ENCODE measurements around the gene CADM1. TPM values are rescaled to one million over a fixed set of nuclear protein-coding genes. Genes with fewer than 3 reads are reported as not detected.

The CADM1 gene
- total and polyA plus RNA-seq, 4 donors = 13.0 to 40.6 (median 28.9) TPM

DNA sequence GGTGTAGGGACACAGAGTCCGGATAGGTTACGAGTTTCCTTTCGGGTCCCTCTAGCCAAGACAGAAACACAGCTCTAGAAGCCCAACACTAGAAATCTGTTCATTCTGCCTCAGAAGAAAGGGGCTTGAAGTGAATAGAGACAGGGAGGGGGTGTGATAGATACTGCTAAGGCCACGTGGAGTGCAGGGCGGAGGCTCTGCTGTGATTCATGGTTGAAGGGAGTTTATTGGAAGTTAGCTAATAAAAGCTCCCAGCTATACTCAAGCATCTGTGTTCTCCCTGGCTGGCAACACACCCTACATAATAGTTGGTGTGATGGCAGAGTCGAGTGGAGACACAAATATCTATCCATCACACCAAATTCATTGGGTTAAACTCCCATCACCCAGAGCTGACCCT, 337.4 kb downstream of the CADM1 start:
- no peaks in the 10 kb centered on the region for H3K4me1 ChIP-seq (ENCODE audit: control insufficient read depth in 4 of 4, insufficient read depth in 4 of 4, low read length in 3 of 4)
- 68% methylated on average over 6 of the region's 6 CpGs for WGBS
- no peak overlapping the region for H3K27ac ChIP-seq (ENCODE audit: low read depth in 1 of 2, low read length in 2 of 2)

DNA sequence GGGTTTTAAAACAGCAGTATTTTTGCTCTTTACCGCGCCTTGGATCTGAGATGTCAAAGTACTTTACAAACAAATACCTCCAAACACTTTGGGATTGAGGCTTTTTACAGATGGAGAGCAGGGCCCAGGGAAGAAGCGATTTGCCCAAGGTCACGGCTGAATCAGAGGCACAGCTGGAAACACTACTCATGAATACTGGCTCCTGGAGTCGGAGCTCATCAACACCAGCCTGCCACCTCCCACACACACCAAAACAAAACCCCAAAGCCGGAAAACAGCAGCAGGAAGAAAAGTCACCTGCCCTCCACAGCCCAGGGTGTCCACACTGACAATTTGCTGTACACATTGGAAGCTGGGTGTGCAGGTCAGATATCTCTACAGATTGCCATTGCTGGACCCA, 339.4 kb downstream of the CADM1 start:
- H3K4me1 ChIP-seq (ENCODE audit: control insufficient read depth in 4 of 4, insufficient read depth in 4 of 4, low read length in 3 of 4) = no peaks in the 10 kb centered on the region
- no peaks in the 10 kb centered on the region for H3K36me3 ChIP-seq (ENCODE audit: control insufficient read depth in 4 of 4, insufficient read depth in 3 of 4, low read depth in 1 of 4, low read length in 3 of 4)
- TF ChIP-seq GABPA (IDR thresholded peaks at IDR 0.05 in 1 of 2, conservative IDR thresholded peaks at IDR 0.05 in 1 of 2) = no peak
- no peak for TF ChIP-seq HNF4A (conservative IDR thresholded peaks at IDR 0.05)
- no peak for TF ChIP-seq RXRA (IDR thresholded peaks at IDR 0.05)
- TF ChIP-seq FOXA1 (IDR thresholded peaks at IDR 0.05) = no peak
- TF ChIP-seq, protein P1, sequence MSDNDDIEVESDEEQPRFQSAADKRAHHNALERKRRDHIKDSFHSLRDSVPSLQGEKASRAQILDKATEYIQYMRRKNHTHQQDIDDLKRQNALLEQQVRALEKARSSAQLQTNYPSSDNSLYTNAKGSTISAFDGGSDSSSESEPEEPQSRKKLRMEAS (IDR thresholded peaks at IDR 0.05) = no peak
- TF ChIP-seq, protein P2, sequence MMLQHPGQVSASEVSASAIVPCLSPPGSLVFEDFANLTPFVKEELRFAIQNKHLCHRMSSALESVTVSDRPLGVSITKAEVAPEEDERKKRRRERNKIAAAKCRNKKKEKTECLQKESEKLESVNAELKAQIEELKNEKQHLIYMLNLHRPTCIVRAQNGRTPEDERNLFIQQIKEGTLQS (IDR thresholded peaks at IDR 0.05) = no peak
- no peak for TF ChIP-seq EGR1 (IDR thresholded peaks at IDR 0.05; ENCODE audit: low read depth in 2 of 2)
- TF ChIP-seq, protein P3, sequence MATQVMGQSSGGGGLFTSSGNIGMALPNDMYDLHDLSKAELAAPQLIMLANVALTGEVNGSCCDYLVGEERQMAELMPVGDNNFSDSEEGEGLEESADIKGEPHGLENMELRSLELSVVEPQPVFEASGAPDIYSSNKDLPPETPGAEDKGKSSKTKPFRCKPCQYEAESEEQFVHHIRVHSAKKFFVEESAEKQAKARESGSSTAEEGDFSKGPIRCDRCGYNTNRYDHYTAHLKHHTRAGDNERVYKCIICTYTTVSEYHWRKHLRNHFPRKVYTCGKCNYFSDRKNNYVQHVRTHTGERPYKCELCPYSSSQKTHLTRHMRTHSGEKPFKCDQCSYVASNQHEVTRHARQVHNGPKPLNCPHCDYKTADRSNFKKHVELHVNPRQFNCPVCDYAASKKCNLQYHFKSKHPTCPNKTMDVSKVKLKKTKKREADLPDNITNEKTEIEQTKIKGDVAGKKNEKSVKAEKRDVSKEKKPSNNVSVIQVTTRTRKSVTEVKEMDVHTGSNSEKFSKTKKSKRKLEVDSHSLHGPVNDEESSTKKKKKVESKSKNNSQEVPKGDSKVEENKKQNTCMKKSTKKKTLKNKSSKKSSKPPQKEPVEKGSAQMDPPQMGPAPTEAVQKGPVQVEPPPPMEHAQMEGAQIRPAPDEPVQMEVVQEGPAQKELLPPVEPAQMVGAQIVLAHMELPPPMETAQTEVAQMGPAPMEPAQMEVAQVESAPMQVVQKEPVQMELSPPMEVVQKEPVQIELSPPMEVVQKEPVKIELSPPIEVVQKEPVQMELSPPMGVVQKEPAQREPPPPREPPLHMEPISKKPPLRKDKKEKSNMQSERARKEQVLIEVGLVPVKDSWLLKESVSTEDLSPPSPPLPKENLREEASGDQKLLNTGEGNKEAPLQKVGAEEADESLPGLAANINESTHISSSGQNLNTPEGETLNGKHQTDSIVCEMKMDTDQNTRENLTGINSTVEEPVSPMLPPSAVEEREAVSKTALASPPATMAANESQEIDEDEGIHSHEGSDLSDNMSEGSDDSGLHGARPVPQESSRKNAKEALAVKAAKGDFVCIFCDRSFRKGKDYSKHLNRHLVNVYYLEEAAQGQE (IDR thresholded peaks at IDR 0.05) = no peak
- TF ChIP-seq FOXA2 (IDR thresholded peaks at IDR 0.05) = no peak
- TF ChIP-seq, protein P4, sequence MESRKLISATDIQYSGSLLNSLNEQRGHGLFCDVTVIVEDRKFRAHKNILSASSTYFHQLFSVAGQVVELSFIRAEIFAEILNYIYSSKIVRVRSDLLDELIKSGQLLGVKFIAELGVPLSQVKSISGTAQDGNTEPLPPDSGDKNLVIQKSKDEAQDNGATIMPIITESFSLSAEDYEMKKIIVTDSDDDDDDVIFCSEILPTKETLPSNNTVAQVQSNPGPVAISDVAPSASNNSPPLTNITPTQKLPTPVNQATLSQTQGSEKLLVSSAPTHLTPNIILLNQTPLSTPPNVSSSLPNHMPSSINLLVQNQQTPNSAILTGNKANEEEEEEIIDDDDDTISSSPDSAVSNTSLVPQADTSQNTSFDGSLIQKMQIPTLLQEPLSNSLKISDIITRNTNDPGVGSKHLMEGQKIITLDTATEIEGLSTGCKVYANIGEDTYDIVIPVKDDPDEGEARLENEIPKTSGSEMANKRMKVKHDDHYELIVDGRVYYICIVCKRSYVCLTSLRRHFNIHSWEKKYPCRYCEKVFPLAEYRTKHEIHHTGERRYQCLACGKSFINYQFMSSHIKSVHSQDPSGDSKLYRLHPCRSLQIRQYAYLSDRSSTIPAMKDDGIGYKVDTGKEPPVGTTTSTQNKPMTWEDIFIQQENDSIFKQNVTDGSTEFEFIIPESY (IDR thresholded peaks at IDR 0.05) = no peak
- TF ChIP-seq, protein P5, sequence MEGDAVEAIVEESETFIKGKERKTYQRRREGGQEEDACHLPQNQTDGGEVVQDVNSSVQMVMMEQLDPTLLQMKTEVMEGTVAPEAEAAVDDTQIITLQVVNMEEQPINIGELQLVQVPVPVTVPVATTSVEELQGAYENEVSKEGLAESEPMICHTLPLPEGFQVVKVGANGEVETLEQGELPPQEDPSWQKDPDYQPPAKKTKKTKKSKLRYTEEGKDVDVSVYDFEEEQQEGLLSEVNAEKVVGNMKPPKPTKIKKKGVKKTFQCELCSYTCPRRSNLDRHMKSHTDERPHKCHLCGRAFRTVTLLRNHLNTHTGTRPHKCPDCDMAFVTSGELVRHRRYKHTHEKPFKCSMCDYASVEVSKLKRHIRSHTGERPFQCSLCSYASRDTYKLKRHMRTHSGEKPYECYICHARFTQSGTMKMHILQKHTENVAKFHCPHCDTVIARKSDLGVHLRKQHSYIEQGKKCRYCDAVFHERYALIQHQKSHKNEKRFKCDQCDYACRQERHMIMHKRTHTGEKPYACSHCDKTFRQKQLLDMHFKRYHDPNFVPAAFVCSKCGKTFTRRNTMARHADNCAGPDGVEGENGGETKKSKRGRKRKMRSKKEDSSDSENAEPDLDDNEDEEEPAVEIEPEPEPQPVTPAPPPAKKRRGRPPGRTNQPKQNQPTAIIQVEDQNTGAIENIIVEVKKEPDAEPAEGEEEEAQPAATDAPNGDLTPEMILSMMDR (IDR thresholded peaks at IDR 0.05; ENCODE audit: low read depth, low read length, missing input control) = no peak
- H3K9me3 ChIP-seq (ENCODE audit: control insufficient read depth in 4 of 4, low read length in 3 of 4) = no peaks in the 10 kb centered on the region
- no peak overlapping the region for H3K27ac ChIP-seq (ENCODE audit: low read depth in 1 of 2, low read length in 2 of 2)
- no peak overlapping the region for H3K9ac ChIP-seq (ENCODE audit: low read depth in 1 of 2, low read length in 2 of 2)
- DNase-seq (ENCODE audit: low spot score) = no peak
- no peaks in the 10 kb centered on the region for H3K27me3 ChIP-seq (ENCODE audit: control insufficient read depth in 4 of 4, insufficient read depth in 4 of 4, low read length in 3 of 4)
- WGBS = 56% methylated on average over 6 of the region's 6 CpGs
- H3K4me3 ChIP-seq (ENCODE audit: low read depth in 1 of 3, low read length in 3 of 3) = no peak overlapping the region

More for the DNA sequence above, 337.4 kb downstream of the CADM1 start:
- no peak overlapping the region for H3K9ac ChIP-seq (ENCODE audit: low read depth in 1 of 2, low read length in 2 of 2)
- no peaks in the 10 kb centered on the region for H3K27me3 ChIP-seq (ENCODE audit: control insufficient read depth in 4 of 4, insufficient read depth in 4 of 4, low read length in 3 of 4)
- TF ChIP-seq YY1 (IDR thresholded peaks at IDR 0.05) (no peak), SP1 (IDR thresholded peaks at IDR 0.05) (no peak), HNF4A (conservative IDR thresholded peaks at IDR 0.05) (no peak), TAF1 (conservative IDR thresholded peaks at IDR 0.05) (no peak), FOXA2 (IDR thresholded peaks at IDR 0.05) (no peak), FOXA1 (IDR thresholded peaks at IDR 0.05) (no peak), RXRA (IDR thresholded peaks at IDR 0.05) (no peak)
- TF ChIP-seq, protein P4 (IDR thresholded peaks at IDR 0.05) = no peak
- TF ChIP-seq, protein P2 (IDR thresholded peaks at IDR 0.05) = no peak
- DNase-seq (ENCODE audit: low spot score) = no peak
- no peak overlapping the region for H3K4me3 ChIP-seq (ENCODE audit: low read depth in 1 of 3, low read length in 3 of 3)
- no peaks in the 10 kb centered on the region for H3K9me3 ChIP-seq (ENCODE audit: control insufficient read depth in 4 of 4, low read length in 3 of 4)
- H3K36me3 ChIP-seq (ENCODE audit: control insufficient read depth in 4 of 4, insufficient read depth in 3 of 4, low read depth in 1 of 4, low read length in 3 of 4) = no peaks in the 10 kb centered on the region

All from liver (tissue), 9 donors.